ENCODE measurements around the gene LRRC8E. TPM values are rescaled to one million over a fixed set of nuclear protein-coding genes. Genes with fewer than 3 reads are reported as not detected.

The LRRC8E gene
- polyA plus RNA-seq, 1 donor (not counting 4 experiments of a cell fraction or from before 2014, with no cell fraction given): 13.5 TPM

DNA sequence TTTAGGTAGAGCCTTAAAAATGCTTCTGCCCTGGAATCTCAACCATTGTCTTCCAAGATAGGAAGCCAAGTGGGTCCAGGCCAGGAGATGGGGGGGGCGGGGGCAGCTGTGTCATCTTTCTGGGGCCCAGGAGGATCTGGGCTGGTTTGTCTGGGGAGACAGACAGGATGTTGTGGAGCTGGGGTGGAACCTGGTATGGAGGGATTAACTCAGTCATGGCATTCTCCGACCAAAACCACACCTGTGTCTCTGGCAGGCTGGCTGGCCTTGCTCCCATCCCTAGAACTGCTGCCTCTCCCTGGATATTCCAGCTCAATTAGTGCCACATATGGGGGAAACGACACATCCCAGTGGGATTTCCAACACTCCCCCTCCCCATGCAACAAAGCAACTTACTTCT is 12.6 kb downstream of the LRRC8E start:
- no peak for FAIRE-seq

DNA sequence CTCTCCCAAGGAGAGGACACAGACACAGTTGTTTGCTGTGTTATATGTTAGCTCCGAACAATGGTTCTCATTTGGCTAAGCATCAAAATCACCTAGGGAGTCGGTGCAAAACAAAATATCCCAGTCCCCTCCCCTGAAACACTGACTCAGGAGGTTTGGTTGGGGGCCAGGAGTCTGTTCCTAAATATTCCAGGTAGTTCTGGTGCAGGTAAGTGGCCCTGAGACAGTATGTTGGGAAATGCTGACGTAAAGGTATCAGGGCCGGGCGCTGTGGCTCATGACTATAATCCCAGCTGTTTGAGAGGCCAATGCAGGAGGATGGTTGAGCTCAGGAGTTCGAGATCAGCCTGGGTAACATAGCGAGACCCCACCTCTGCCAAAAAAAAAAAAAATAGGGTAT is 13.0 kb downstream of the LRRC8E start:
- Histone ChIP-seq H3K9me3 (ENCODE audit: control insufficient read depth, low read depth, low read length) (no peaks in the 10 kb centered on the region), H3K36me3 (ENCODE audit: control insufficient read depth in 2 of 2, extremely low read depth in 1 of 2, insufficient read depth in 2 of 2, low read length in 2 of 2) (peaks cover 9 to 14% of the 10 kb centered on the region in 2 experiments), H3K4me3 (ENCODE audit: control insufficient read depth in 2 of 3, extremely low read depth in 1 of 3, insufficient read depth in 2 of 3, low read depth in 1 of 3, low read length in 3 of 3) (peak overlapping the region in 2 of 3 experiments; percentile 14 to 31), H3K4me1 (ENCODE audit: control insufficient read depth, extremely low read depth, insufficient read depth, low read length) (peaks cover 54% of the 10 kb centered on the region), H3K27me3 (ENCODE audit: control insufficient read depth, extremely low read depth, insufficient read depth, low read length) (no peaks in the 10 kb centered on the region), H3K79me2 (ENCODE audit: control insufficient read depth, insufficient read depth, low read length) (peaks cover 30% of the 10 kb centered on the region), H2AFZ (ENCODE audit: control insufficient read depth, low read length) (no peak overlapping the region), H3K9me1 (ENCODE audit: control insufficient read depth, extremely low read depth, insufficient read depth, low read length) (peaks cover 3% of the 10 kb centered on the region), H3K9ac (ENCODE audit: control insufficient read depth, extremely low read depth, insufficient read depth, low read length) (peak overlapping the region; percentile 99), H3K27ac (ENCODE audit: control insufficient read depth, insufficient read depth, low read length) (peak overlapping the region; percentile 95), H3K4me2 (ENCODE audit: control insufficient read depth, extremely low read depth, insufficient read depth, low read depth, low read length) (peak overlapping the region; percentile 70), H4K20me1 (ENCODE audit: control insufficient read depth, extremely low read depth, insufficient read depth, low read length) (no peaks in the 10 kb centered on the region)
- TF ChIP-seq, protein P1, sequence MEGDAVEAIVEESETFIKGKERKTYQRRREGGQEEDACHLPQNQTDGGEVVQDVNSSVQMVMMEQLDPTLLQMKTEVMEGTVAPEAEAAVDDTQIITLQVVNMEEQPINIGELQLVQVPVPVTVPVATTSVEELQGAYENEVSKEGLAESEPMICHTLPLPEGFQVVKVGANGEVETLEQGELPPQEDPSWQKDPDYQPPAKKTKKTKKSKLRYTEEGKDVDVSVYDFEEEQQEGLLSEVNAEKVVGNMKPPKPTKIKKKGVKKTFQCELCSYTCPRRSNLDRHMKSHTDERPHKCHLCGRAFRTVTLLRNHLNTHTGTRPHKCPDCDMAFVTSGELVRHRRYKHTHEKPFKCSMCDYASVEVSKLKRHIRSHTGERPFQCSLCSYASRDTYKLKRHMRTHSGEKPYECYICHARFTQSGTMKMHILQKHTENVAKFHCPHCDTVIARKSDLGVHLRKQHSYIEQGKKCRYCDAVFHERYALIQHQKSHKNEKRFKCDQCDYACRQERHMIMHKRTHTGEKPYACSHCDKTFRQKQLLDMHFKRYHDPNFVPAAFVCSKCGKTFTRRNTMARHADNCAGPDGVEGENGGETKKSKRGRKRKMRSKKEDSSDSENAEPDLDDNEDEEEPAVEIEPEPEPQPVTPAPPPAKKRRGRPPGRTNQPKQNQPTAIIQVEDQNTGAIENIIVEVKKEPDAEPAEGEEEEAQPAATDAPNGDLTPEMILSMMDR (optimal IDR thresholded peaks at IDR 0.05 in 1 of 3, IDR thresholded peaks at IDR 0.05 in 1 of 3, conservative IDR thresholded peaks at IDR 0.05 in 1 of 3; ENCODE audit: extremely low read depth in 1 of 3, insufficient read depth in 2 of 3, low read length in 3 of 3): no peak
- no peak for TF ChIP-seq EZH2 (IDR thresholded peaks at IDR 0.05; ENCODE audit: low read length)
- dilution Hi-C loops (cut with MboI; ENCODE audit: extremely low pct_ligation_motif_present, low sequenced_read_pairs): no loop called here
- FAIRE-seq: peak; percentile 84
- DNase-seq (ENCODE audit: low read depth, low spot score): no peak

More for the DNA sequence above, 12.6 kb downstream of the LRRC8E start:
- H4K20me1 ChIP-seq (ENCODE audit: control insufficient read depth, extremely low read depth, insufficient read depth, low read length): no peaks in the 10 kb centered on the region
- H3K79me2 ChIP-seq (ENCODE audit: control insufficient read depth, insufficient read depth, low read length): peaks cover 26% of the 10 kb centered on the region
- peak overlapping the region in 1 of 3 experiments; percentile 31 for H3K4me3 ChIP-seq (ENCODE audit: control insufficient read depth in 2 of 3, extremely low read depth in 1 of 3, insufficient read depth in 2 of 3, low read depth in 1 of 3, low read length in 3 of 3)
- H3K9me1 ChIP-seq (ENCODE audit: control insufficient read depth, extremely low read depth, insufficient read depth, low read length): peaks cover 3% of the 10 kb centered on the region
- H3K4me1 ChIP-seq (ENCODE audit: control insufficient read depth, extremely low read depth, insufficient read depth, low read length): peaks cover 54% of the 10 kb centered on the region
- H2AFZ ChIP-seq (ENCODE audit: control insufficient read depth, low read length): no peak overlapping the region
- H3K9ac ChIP-seq (ENCODE audit: control insufficient read depth, extremely low read depth, insufficient read depth, low read length): peak overlapping the region; percentile 67
- TF ChIP-seq, protein P1 (optimal IDR thresholded peaks at IDR 0.05 in 1 of 3, IDR thresholded peaks at IDR 0.05 in 1 of 3, conservative IDR thresholded peaks at IDR 0.05 in 1 of 3; ENCODE audit: extremely low read depth in 1 of 3, insufficient read depth in 2 of 3, low read length in 3 of 3): no peak
- TF ChIP-seq EZH2 (IDR thresholded peaks at IDR 0.05; ENCODE audit: low read length): no peak
- H3K36me3 ChIP-seq (ENCODE audit: control insufficient read depth in 2 of 2, extremely low read depth in 1 of 2, insufficient read depth in 2 of 2, low read length in 2 of 2): peaks cover 9 to 14% of the 10 kb centered on the region in 2 experiments
- H3K27ac ChIP-seq (ENCODE audit: control insufficient read depth, insufficient read depth, low read length): peak overlapping the region; percentile 95
- H3K27me3 ChIP-seq (ENCODE audit: control insufficient read depth, extremely low read depth, insufficient read depth, low read length): no peaks in the 10 kb centered on the region
- no peak for DNase-seq (ENCODE audit: low read depth, low spot score)
- dilution Hi-C loops (cut with MboI; ENCODE audit: extremely low pct_ligation_motif_present, low sequenced_read_pairs): no loop called here
- H3K4me2 ChIP-seq (ENCODE audit: control insufficient read depth, extremely low read depth, insufficient read depth, low read depth, low read length): peak overlapping the region; percentile 70
- no peaks in the 10 kb centered on the region for H3K9me3 ChIP-seq (ENCODE audit: control insufficient read depth, low read depth, low read length)

All from keratinocyte (primary cell).